Measurements from ENCODE around the gene NHLRC2.

NHLRC2 gene

DNA sequence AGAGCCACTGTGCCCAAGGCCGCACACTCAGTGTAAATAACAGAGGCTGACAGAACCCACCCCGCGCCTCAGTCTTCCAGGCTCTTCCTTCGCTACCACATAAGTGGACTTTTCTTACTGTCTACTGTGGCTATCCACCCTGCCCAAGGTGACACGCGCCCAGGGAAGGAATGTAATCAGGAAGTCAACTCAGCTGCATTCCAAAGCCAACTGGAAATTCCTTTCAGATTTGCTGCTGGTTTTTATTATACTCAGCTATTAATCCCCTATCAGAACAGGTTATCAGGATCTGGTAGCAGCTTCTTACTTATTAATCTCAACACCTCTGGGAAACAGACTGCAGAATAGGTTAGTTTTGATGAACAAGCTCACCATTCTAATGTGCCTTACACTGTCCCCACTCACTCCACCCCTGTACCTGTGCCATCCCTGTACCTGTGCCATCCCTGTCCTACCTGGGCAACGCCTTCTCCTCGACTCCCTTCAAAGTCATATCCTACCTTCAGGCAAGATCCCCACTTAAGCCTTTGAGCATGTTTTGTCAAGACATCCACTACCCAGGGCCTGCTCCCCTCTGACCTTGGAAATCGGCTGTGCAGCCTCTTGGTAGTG, 90.7 kb downstream of the NHLRC2 start:
- H2AFZ ChIP-seq (ENCODE audit: low read length), result no peak overlapping the region
- no peak overlapping the region for H2BK15ac ChIP-seq (ENCODE audit: low read length)
- H3K27me3 ChIP-seq (ENCODE audit: control insufficient read depth in 3 of 3, insufficient read depth in 3 of 3, low read depth in 1 of 3, low read length in 3 of 3), result peaks cover 0 to 18% (median 0%) of the 10 kb centered on the region in 3 experiments
- no peak overlapping the region for H3K4me3 ChIP-seq (ENCODE audit: low read length in 2 of 2)
- no peaks in the 10 kb centered on the region for H3K36me3 ChIP-seq (replicated peaks in 1 of 2; ENCODE audit: control insufficient read depth in 2 of 2, insufficient read depth in 2 of 2, low read length in 2 of 2)
- no peak overlapping the region for H3K18ac ChIP-seq (ENCODE audit: low read length)
- H3K9ac ChIP-seq (ENCODE audit: low read depth, low read length, poor library complexity), result no peak overlapping the region
- H3K14ac ChIP-seq (ENCODE audit: low read length), result no peak overlapping the region
- no peak overlapping the region for H3K27ac ChIP-seq (replicated peaks; ENCODE audit: low read length)
- no peak overlapping the region for H2BK120ac ChIP-seq (ENCODE audit: low read depth, low read length)
- H3K4ac ChIP-seq (ENCODE audit: low read length), result no peak overlapping the region
- no CpG with 5 or more reads among the region's 9 CpGs for WGBS, 2 donors (ENCODE audit: extremely low coverage in 2 of 2, insufficient read length in 2 of 2, insufficient replicate concordance in 1 of 2)
- H2BK12ac ChIP-seq (ENCODE audit: low read length), result no peak overlapping the region
- no peak overlapping the region for H3K4me2 ChIP-seq (ENCODE audit: insufficient read depth, low read length, poor library complexity, severe bottlenecking)
- peaks cover 5 to 8% of the 10 kb centered on the region in 2 donors for H3K4me1 ChIP-seq (ENCODE audit: control insufficient read depth in 2 of 2, insufficient read depth in 1 of 2, low read depth in 1 of 2, low read length in 2 of 2)
- no peak overlapping the region for H2AK5ac ChIP-seq (ENCODE audit: low read depth, low read length)
- DNase-seq (ENCODE audit: low spot score), result no peak
- no peak overlapping the region for H2BK5ac ChIP-seq (ENCODE audit: low read length)
- H3K23ac ChIP-seq (ENCODE audit: low read depth, low read length, poor library complexity), result no peak overlapping the region
- H4K8ac ChIP-seq (ENCODE audit: low read depth, low read length), result no peak overlapping the region
- no peaks in the 10 kb centered on the region for H3K9me3 ChIP-seq (replicated peaks in 1 of 2; ENCODE audit: control insufficient read depth in 2 of 2, insufficient read depth in 1 of 2, low read depth in 1 of 2, low read length in 2 of 2)
- H4K91ac ChIP-seq (ENCODE audit: low read depth, low read length, poor library complexity), result no peak overlapping the region
- H3K79me1 ChIP-seq (ENCODE audit: low read depth, low read length), result no peaks in the 10 kb centered on the region

GRCh38 chr10:113945687-113946085, 91.2 kb downstream of the NHLRC2 start:
- Histone ChIP-seq H4K91ac (ENCODE audit: low read depth, low read length, poor library complexity) (no peak overlapping the region), H3K9ac (ENCODE audit: low read depth, low read length, poor library complexity) (no peak overlapping the region), H3K4me2 (ENCODE audit: insufficient read depth, low read length, poor library complexity, severe bottlenecking) (no peak overlapping the region), H2AFZ (ENCODE audit: low read length) (no peak overlapping the region), H3K79me1 (ENCODE audit: low read depth, low read length) (no peaks in the 10 kb centered on the region), H3K23ac (ENCODE audit: low read depth, low read length, poor library complexity) (no peak overlapping the region), H2BK5ac (ENCODE audit: low read length) (no peak overlapping the region), H2AK5ac (ENCODE audit: low read depth, low read length) (no peak overlapping the region), H3K9me3 (replicated peaks in 1 of 2; ENCODE audit: control insufficient read depth in 2 of 2, insufficient read depth in 1 of 2, low read depth in 1 of 2, low read length in 2 of 2) (no peaks in the 10 kb centered on the region), H3K4ac (ENCODE audit: low read length) (no peak overlapping the region), H3K27ac (replicated peaks; ENCODE audit: low read length) (no peak overlapping the region), H3K4me3 (ENCODE audit: low read length in 2 of 2) (no peak overlapping the region), H2BK120ac (ENCODE audit: low read depth, low read length) (no peak overlapping the region), H2BK15ac (ENCODE audit: low read length) (no peak overlapping the region), H3K4me1 (ENCODE audit: control insufficient read depth in 2 of 2, insufficient read depth in 1 of 2, low read depth in 1 of 2, low read length in 2 of 2) (peaks cover 5 to 8% of the 10 kb centered on the region in 2 donors), H4K8ac (ENCODE audit: low read depth, low read length) (no peak overlapping the region), H2BK12ac (ENCODE audit: low read length) (no peak overlapping the region), H3K27me3 (ENCODE audit: control insufficient read depth in 3 of 3, insufficient read depth in 3 of 3, low read depth in 1 of 3, low read length in 3 of 3) (peaks cover 0 to 13% (median 0%) of the 10 kb centered on the region in 3 experiments), H3K14ac (ENCODE audit: low read length) (no peak overlapping the region), H3K36me3 (replicated peaks in 1 of 2; ENCODE audit: control insufficient read depth in 2 of 2, insufficient read depth in 2 of 2, low read length in 2 of 2) (no peaks in the 10 kb centered on the region), H3K18ac (ENCODE audit: low read length) (no peak overlapping the region)
- no peak for DNase-seq (ENCODE audit: low spot score)
- WGBS, 2 donors (ENCODE audit: extremely low coverage in 2 of 2, insufficient read length in 2 of 2, insufficient replicate concordance in 1 of 2), result no CpG with 5 or more reads among the region's 4 CpGs

GRCh38 chr10:113947184-113948041, 93.0 kb downstream of the NHLRC2 start:
- no peak for DNase-seq (ENCODE audit: low spot score)
- Histone ChIP-seq H2BK12ac (ENCODE audit: low read length) (no peak overlapping the region), H3K14ac (ENCODE audit: low read length) (peak overlapping the region; percentile 5), H2AK5ac (ENCODE audit: low read depth, low read length) (no peak overlapping the region), H2BK120ac (ENCODE audit: low read depth, low read length) (no peak overlapping the region), H3K4me2 (ENCODE audit: insufficient read depth, low read length, poor library complexity, severe bottlenecking) (no peak overlapping the region), H3K23ac (ENCODE audit: low read depth, low read length, poor library complexity) (no peak overlapping the region), H3K79me1 (ENCODE audit: low read depth, low read length) (no peaks in the 10 kb centered on the region), H3K4me1 (ENCODE audit: control insufficient read depth in 2 of 2, insufficient read depth in 1 of 2, low read depth in 1 of 2, low read length in 2 of 2) (peaks cover 5 to 8% of the 10 kb centered on the region in 2 donors), H3K27me3 (ENCODE audit: control insufficient read depth in 3 of 3, insufficient read depth in 3 of 3, low read depth in 1 of 3, low read length in 3 of 3) (peaks cover 0 to 11% (median 0%) of the 10 kb centered on the region in 3 experiments), H3K9me3 (replicated peaks in 1 of 2; ENCODE audit: control insufficient read depth in 2 of 2, insufficient read depth in 1 of 2, low read depth in 1 of 2, low read length in 2 of 2) (no peaks in the 10 kb centered on the region), H3K27ac (replicated peaks; ENCODE audit: low read length) (no peak overlapping the region), H2BK15ac (ENCODE audit: low read length) (no peak overlapping the region), H3K4ac (ENCODE audit: low read length) (no peak overlapping the region), H3K9ac (ENCODE audit: low read depth, low read length, poor library complexity) (no peak overlapping the region), H3K4me3 (ENCODE audit: low read length in 2 of 2) (no peak overlapping the region), H2BK5ac (ENCODE audit: low read length) (no peak overlapping the region), H2AFZ (ENCODE audit: low read length) (peak overlapping the region; percentile 74), H4K8ac (ENCODE audit: low read depth, low read length) (no peak overlapping the region), H3K18ac (ENCODE audit: low read length) (peak overlapping the region; percentile 53), H3K36me3 (replicated peaks in 1 of 2; ENCODE audit: control insufficient read depth in 2 of 2, insufficient read depth in 2 of 2, low read length in 2 of 2) (no peaks in the 10 kb centered on the region), H4K91ac (ENCODE audit: low read depth, low read length, poor library complexity) (no peak overlapping the region)
- WGBS, 2 donors (ENCODE audit: extremely low coverage in 2 of 2, insufficient read length in 2 of 2, insufficient replicate concordance in 1 of 2), result no CpG with 5 or more reads among the region's 12 CpGs

DNA sequence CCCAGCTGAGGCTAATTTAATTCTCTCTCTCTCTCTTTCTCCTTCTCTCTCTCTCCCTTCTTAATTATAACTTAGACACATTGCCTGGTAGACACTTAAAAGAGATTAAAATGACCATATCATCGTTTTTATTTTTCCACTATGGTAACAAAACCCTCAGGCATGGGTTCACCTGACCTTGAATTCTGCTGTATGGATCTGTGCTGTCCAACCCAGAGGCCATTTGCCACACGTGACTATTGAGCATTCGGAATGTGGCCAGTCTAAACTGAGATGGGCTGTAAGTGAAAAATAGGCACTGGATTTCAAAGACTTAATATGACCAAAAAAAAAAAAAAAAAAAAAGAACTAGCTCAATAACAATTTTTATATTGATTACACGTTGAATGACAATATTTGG, 93.6 kb downstream of the NHLRC2 start:
- Histone ChIP-seq H2AFZ (ENCODE audit: low read length) (no peak overlapping the region), H2BK120ac (ENCODE audit: low read depth, low read length) (no peak overlapping the region), H3K4me3 (ENCODE audit: low read length in 2 of 2) (no peak overlapping the region), H2BK12ac (ENCODE audit: low read length) (no peak overlapping the region), H2BK15ac (ENCODE audit: low read length) (no peak overlapping the region), H3K4me1 (ENCODE audit: control insufficient read depth in 2 of 2, insufficient read depth in 1 of 2, low read depth in 1 of 2, low read length in 2 of 2) (peaks cover 5 to 8% of the 10 kb centered on the region in 2 donors), H3K14ac (ENCODE audit: low read length) (no peak overlapping the region), H3K23ac (ENCODE audit: low read depth, low read length, poor library complexity) (no peak overlapping the region), H3K18ac (ENCODE audit: low read length) (no peak overlapping the region), H2BK5ac (ENCODE audit: low read length) (no peak overlapping the region), H3K79me1 (ENCODE audit: low read depth, low read length) (no peaks in the 10 kb centered on the region), H4K91ac (ENCODE audit: low read depth, low read length, poor library complexity) (no peak overlapping the region), H3K36me3 (replicated peaks in 1 of 2; ENCODE audit: control insufficient read depth in 2 of 2, insufficient read depth in 2 of 2, low read length in 2 of 2) (no peaks in the 10 kb centered on the region), H3K9ac (ENCODE audit: low read depth, low read length, poor library complexity) (no peak overlapping the region), H3K4me2 (ENCODE audit: insufficient read depth, low read length, poor library complexity, severe bottlenecking) (no peak overlapping the region), H3K27me3 (ENCODE audit: control insufficient read depth in 3 of 3, insufficient read depth in 3 of 3, low read depth in 1 of 3, low read length in 3 of 3) (peaks cover 0 to 11% (median 0%) of the 10 kb centered on the region in 3 experiments), H3K27ac (replicated peaks; ENCODE audit: low read length) (no peak overlapping the region), H3K4ac (ENCODE audit: low read length) (no peak overlapping the region), H2AK5ac (ENCODE audit: low read depth, low read length) (no peak overlapping the region), H3K9me3 (replicated peaks in 1 of 2; ENCODE audit: control insufficient read depth in 2 of 2, insufficient read depth in 1 of 2, low read depth in 1 of 2, low read length in 2 of 2) (no peaks in the 10 kb centered on the region), H4K8ac (ENCODE audit: low read depth, low read length) (no peak overlapping the region)
- no peak for DNase-seq (ENCODE audit: low spot score)
- WGBS, 2 donors (ENCODE audit: extremely low coverage in 2 of 2, insufficient read length in 2 of 2, insufficient replicate concordance in 1 of 2), result no CpG with 5 or more reads among the region's 4 CpGs
